Activated CD4-positive, alpha-beta T cell treated with anti-CD3 and anti-CD28 coated beads, Interleukin-10, Interleukin-2, amounts not matched to agents 100 ng/mL and 50 ng/mL, durations not matched to agents 16 hours and 8 hours (primary cell): ENCODE data around the gene RGPD3.
"Not testable (repeated sequence)": the region's sequence is repeated elsewhere in the genome, so short reads cannot be mapped to it uniquely, and the experiment has no call there.

ENCODE experiments used
- DNase-seq: peaks from one replicate; pipeline ENCODE4 v3.0.0-alpha.2; 2020

Gene RGPD3

GRCh38 chr2:106468107-106468506 is at the start of gene RGPD3:
RGPD3 (minus strand) TSS chr2:106468413; CDS start chr2:106468288, 125 bp downstream.
- DNase-seq, result not testable (repeated sequence)

DNA sequence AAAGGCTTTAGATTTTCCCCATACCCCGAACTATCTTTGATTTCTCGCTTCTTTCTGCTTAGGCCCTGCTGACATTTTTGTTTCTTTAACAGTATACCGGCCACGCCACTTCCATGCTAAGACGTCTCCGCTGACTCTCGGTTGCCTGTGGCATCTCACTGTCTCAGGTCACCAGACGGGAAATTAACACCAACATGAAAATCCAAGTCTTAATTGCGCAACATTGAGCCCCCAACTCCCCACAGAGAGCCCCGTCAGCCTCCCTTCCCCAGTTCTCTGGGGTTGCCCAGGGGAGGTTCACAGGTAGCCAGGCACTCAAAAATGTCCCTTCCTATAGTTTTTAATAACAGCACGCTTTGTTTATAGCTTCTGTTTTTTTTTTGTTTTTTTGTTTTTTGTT is 49.1 kb upstream of the RGPD3 start:
- DNase-seq, result no peak

DNA sequence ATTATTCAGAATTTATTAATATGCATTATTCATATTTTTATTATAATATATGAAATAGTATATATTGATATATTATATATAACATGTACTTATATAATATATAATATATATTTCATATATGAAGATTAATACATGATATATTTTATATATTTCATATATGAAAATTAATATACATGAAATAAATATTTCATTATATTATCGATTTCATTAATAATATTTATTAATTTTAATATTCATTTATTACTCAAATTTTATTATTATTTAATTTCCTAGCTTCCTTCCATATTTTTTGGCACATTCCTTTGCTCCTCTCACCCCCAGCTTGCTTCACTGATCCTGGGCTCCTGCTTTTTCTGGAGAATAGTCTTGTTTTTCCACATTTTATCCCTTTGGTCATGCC is 48.7 kb upstream of the RGPD3 start:
- DNase-seq, result no peak

- no peak for DNase-seq
Measured at GRCh38 chr2:106516436-106516835, 48.2 kb upstream of the RGPD3 start.

- not testable (repeated sequence) for DNase-seq
Measured at GRCh38 chr2:106514827-106515226, 46.6 kb upstream of the RGPD3 start.

DNA sequence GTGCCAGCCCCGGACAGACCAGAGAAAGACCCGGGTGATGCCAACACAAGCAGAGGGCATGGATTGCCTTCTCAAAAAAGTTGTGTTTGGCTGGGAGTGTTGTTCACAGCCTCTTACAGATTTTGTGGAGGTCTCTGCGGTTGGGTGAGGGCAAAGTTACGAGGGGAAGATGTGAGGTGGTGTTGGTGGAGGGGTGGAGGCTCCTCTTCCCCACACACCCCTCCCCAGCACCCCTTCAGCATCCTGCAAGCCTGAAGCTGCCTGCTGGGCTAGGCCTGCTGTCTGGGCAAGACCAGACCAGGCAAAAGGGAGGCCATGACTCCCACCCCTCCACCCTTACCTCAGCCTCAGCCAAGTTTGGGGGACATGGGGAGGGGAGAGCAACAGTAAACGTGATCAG is 45.2 kb upstream of the RGPD3 start:
- DNase-seq, result not testable (repeated sequence)

GRCh38 chr2:106511934-106512333 is 43.7 kb upstream of the RGPD3 start:
- DNase-seq, result not testable (repeated sequence)

- DNase-seq, result peak; percentile 52
Measured at GRCh38 chr2:106511476-106511901, 43.3 kb upstream of the RGPD3 start.

GRCh38 chr2:106510791-106511190 is 42.6 kb upstream of the RGPD3 start:
- DNase-seq, result not testable (repeated sequence)

DNA sequence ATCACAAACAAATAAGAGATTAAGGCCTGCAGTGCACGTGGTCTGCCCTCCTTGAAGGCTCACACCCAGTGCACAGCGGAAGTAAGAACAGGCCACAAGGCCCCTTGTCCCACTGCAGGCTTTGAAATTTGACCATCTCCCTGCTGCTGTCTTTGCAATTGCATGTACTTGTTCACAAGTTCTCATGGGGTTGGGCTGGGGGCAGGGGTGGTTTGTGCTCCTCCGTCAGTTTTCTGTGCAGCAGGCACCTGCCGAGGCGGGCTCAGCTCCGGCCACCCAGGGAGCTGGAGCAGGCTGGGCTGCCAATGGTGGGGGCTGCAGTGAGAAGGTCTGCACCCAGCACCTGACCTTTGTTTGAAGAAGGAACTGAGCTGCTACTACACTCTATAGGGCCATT is 41.2 kb upstream of the RGPD3 start:
- not testable (repeated sequence) for DNase-seq

DNA sequence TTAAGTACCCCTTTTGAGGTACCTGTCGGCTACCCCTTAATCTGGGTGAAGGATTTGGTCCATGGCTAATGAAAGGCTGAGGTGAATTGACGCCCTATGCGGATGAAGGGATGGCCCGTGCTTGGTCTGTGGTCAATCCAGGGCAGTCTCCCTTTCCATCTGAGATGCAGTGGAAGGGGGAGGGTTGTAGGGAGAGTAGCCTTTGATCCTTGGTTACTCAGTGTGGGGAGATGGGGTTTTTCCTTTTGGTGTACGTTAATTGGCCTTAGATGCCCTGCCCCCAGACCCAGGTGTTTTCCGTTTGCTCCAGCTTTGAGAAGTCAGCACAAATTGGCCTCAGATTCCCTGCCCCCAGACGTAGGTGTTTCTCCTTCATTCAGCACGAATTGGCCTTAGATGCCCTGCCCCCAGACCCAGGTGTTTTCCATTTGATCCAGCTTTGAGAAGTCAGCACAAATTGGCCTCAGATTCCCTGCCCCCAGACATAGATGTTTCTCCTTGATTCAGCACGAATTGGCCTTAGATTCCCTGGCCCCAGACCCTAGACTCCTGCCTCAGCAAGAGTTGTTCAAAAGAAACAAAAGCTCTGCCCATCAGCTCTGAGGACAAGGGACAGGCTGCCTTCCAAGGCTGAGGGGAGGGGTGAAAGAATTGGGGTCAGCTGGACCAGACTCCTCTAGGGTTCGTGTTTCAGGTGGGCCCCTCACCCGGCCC is 40.6 kb upstream of the RGPD3 start:
- DNase-seq, result not testable (repeated sequence)

GRCh38 chr2:106506002-106506687 is 37.9 kb upstream of the RGPD3 start:
- peak; percentile 28 for DNase-seq

- DNase-seq, result not testable (repeated sequence)
Measured at GRCh38 chr2:106504787-106505186, 36.6 kb upstream of the RGPD3 start.

- not testable (repeated sequence) for DNase-seq
Measured at GRCh38 chr2:106504192-106504591, 36.0 kb upstream of the RGPD3 start.

- not testable (repeated sequence) for DNase-seq
Measured at GRCh38 chr2:106502351-106502750, 34.1 kb upstream of the RGPD3 start.

DNA sequence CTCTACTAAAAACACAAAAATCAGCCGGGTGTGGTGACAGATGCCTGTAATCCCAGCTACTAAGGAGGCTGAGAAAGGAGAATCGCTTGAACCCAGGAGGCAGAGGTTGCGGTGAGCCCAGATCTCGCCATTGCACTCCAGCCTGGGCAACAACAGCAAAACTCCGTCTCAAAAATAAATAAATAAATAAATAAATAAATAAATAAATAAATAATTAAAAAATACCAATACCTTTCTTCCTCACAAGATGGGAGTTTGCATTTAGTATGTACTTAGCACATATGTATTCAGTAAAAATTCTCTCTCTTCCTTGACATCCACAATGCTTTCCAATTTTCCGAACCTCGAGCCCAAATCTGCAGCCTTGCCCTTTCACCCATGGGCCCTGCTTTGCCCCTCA is 32.1 kb upstream of the RGPD3 start:
- DNase-seq, result not testable (repeated sequence)

DNA sequence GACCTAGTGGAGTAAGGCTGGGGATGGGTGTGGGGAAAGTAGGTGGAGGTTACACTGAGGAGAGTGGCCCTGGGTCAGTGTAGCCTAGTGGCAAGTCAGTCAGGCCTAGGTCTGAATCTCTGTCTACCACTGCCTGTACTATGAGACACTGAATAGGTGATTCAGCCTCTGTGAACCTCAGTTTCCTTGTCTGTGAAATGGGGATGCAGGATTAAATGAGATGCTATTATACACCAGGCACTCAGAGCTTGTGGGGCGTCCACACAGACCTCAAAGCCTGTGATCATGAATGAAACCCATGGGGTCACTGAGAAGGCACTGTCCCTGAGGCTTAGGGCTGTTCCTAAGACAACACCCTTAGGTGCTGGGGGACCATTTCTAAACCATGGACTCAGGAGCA is 30.3 kb upstream of the RGPD3 start:
- not testable (repeated sequence) for DNase-seq

- not testable (repeated sequence) for DNase-seq
Measured at GRCh38 chr2:106492913-106493312, 24.7 kb upstream of the RGPD3 start.

GRCh38 chr2:106492399-106492798 is 24.2 kb upstream of the RGPD3 start:
- DNase-seq, result not testable (repeated sequence)

DNA sequence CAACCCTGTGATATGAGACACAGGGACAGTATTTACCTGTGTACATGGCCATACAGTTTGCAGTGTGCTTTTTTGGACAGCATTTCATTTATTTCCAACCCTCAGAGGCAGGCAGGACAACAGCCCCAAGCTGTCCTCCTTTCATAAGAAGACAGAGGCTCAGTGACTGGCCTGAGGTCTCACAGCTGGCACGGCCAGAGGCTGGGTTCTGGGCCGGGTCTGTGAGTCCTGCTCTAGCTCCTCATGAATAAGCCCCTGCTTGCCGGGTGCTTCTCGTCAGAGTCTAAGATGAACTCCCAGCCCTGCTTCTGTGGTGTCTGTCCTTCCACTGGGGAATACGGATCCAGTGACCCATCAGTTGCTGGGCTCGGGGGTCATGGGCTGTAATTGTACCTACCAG is 21.5 kb upstream of the RGPD3 start:
- DNase-seq, result not testable (repeated sequence)

DNA sequence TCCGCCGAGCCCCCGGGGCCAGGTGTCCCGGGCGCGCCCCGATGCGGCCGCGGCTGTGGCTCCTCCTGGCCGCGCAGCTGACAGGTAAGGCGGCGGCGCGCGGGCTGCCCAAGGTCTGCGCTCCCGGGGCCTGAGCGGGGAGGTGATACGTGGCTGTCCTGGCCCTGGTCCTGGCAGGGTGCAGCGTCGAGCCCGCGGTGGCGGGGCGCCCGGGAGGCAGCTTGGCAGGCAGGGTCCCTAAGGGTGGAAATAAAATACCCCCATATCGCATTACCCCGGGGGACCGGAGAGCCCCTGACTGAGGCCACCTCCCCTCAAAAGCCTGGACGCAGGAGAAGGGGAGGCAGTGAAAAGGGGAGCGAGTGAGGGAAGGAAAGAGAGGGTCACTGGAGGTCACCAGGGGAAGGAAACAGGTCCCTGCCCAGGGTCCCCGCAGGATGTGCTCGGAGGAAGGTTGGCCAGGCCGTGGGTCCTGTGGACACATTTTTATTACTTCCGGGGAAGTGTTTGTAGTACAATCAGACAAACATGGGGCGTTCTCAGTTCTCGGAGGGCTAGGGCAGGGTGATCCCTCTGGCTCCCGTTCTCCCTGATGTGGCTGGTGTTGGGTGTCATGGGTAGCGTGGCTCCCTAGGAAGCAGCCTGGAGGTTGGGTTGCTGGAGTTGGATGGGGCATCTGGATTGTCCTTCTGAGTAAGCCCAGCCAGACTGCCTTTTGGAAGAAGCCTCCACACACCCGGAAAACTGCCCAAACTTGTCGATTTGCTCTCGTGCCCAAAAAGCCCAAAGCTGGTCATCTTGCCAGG is 19.4 kb upstream of the RGPD3 start:
- DNase-seq, result not testable (repeated sequence)

GRCh38 chr2:106486551-106487385 is 18.6 kb upstream of the RGPD3 start, which contains the start of gene CD8B2:
CD8B2 (plus strand) TSS chr2:106487364; CDS start chr2:106487427, 63 bp downstream.
- not testable (repeated sequence) for DNase-seq
